NOMO-1 treated with dmso at 0.1 percent for 144 hours (cell line): ENCODE measurements around the gene KLHL12.

Experiments used
- DNase-seq: peaks from one replicate; lab custom pipeline; 2025; ENCODE audit not compliant: unreplicated experiment; lab: John Stamatoyannopoulos, UW

The KLHL12 gene

DNA sequence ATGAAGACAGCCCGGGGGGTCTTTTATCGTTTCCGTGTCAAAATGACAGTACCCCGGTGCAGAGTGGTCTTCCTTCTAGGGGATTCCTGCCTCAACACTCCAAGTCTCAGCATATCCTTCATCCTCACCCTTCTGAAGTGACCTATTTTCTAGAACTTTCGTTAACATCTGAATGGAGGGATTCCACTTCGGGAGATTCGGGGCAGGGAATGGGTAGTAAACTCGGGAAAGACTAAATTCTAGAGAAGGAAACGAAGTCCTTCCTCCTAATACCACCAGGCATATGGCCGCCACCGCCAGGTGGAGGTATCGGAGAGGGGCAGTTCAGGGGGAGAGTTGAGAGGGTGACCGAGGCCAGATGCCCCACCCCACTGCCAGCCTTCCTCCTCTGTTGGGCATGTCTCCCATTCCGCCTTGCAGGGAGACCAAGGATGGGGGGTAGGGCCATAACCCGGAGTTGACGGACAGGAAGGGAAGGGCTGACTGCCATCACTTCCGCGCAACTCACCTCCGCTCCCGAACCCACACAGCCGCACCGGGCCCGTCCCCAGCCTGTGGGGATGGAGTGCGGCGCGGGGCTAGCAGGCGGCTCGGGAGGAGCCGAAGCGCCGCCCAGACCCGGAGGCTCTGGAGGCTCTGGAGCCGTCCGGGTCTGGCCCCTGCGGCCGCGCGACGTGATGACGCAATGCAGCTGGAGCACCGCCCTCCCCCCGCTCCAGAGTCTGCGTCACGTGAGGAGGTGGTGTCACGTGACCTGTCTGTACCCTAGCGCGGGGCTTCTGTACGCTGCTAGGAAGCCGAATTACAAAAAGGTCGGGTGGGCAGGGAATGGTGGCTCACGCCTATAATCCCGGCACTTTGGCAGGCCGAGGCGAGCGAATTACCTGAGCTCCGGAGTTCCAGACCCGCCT, at the start of gene KLHL12:
KLHL12 (minus strand) TSS at position 654 of the 911 bp plus-strand sequence. CDS start 2,072 bp downstream, outside the sequence.
- peak; percentile 92 for DNase-seq

DNA sequence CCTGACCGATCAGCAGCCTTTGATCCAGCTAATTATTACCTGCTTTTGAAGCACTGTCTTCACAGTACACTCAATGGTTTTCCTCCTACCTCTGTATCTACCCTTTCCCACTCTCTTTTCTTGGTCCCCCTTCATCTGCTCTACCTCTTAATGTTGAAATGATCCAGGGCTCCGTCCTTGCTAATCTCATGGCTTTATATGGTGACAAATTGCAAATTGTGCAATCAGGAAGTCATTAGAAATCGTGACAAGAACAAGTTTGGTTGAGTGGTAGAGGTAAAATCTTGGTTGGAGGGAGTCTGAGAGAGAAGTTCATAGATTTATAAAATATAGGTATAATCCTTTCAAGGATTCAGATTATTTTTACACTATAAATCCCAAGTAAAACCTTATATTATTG, 49.6 kb upstream of the KLHL12 start:
- peak; percentile 36 for DNase-seq

- DNase-seq: no peak
These were observed 47.8 kb upstream of the KLHL12 start for GRCh38 chr1:202974856-202975255.

DNA sequence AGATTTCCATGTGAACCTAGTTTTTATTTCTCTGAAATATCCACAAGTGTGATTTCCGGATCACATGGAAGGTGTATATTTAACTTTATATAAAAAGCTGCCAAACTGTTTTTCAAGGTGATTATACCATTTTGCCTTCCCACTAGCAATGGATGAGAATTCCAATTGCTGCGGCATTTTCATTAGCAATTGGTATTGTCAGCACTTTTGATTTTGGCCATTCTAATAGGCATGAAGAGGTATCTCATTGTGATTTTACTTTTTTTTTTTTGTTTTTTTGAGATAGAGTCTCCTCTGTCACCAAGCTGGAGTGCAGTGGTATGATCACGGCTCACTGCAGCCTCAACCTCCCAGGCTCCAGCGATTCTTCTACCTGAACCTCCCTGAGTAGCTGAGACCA, 45.0 kb upstream of the KLHL12 start:
- DNase-seq: no peak

DNA sequence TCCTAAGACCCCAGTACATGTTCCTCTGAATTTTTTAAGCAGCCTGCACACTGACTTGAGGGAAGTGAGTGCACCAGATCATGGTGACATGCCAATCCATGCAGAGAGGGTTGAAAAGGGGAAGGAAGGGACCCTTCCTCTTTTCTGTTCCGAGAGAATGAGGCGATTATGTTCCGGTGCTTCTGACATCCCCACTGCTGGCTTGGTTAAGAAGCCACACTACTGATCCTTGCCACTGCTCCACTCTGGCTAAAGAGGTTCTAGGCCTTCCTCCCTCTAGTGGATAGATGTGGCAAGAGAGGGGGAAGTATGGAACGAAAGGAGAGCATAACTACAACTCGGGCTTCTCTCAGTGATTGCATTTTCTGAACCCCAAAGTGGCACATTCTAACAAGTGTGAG, 41.9 kb upstream of the KLHL12 start:
- DNase-seq: peak; percentile 94

- no peak for DNase-seq
These were observed 41.3 kb upstream of the KLHL12 start for GRCh38 chr1:202968351-202968750.

DNA sequence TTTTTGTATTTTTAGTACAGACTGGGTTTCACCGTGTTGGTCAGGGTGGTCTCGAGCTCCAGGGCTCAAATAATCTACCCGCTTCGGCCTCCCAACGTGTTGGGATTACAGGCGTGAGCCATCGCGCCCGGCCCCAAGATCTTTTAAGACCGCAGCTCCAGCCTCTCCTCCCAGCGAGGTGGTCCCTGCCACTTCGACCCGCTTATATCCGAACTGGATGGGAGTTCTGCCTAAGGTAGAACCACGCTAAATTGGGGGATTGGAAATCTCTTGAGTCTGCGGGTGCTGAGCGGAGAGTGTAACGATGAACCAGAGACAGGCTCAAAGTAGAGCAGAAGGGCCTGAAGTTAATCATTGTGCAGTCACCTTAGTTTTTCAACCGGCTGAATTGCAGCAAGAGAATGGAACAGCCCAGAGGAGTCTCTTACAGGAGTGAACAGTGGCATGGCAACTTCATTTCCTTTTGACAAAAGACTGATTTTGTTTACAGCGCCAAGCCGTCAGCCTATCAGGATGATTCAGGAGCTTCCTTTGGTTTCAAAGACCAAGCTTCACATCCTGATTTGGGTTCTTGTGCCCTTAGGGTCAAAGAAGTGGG, 40.7 kb upstream of the KLHL12 start:
- peak; percentile 18 for DNase-seq

- no peak for DNase-seq
These were observed 39.2 kb upstream of the KLHL12 start for GRCh38 chr1:202966006-202966898.

DNA sequence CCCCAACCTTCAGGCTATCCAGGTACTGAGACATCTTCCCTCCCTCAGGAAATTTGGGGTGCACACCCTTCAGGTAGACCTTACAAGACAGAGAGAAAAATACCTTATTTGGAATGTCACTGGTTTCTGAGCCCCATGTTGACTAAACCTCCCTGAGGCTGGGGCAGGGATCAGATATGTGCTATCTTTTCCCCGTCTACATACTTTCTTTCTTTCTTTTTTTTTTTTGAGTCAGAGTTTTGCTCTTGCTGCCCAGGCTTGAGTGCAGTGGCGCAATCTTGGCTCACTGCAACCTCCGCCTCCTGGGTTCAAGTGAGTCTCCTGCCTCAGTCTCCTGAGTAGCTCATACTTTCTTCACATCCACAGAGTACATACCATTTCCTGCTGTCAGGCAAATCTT, 38.4 kb upstream of the KLHL12 start:
- DNase-seq: no peak

DNA sequence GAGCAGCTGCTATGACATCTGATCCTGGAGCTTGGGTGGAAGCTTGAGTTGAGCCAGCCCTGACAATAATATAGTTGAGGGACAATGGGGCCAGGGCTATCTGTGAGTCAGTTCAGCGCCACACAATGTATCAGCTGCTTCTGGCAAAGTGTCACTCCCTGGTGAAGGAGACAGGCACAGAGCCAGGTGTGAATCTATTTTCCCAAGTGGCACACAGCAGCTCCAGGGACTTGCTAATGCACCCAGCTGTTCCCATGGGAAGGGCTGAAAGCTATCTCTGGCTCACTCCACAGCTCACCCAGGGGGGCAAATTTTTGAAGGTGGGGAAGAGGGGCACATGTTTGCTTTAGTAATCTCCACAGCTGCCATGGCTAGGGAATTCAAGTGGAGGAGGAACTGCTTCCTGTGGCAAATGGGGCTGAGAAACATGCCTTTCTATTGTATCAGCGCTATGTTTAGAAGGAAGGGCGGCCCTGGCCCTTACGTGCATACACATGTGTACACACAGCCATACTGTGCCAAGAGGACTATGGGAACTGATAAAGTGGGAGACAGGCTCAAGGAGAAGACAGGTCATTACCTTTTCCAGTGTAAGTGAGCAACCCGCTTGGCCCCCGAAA, 37.9 kb upstream of the KLHL12 start:
- no peak for DNase-seq

GRCh38 chr1:202961220-202961880, 34.3 kb upstream of the KLHL12 start:
- no peak for DNase-seq

GRCh38 chr1:202959276-202959620, 32.2 kb upstream of the KLHL12 start:
- no peak for DNase-seq

GRCh38 chr1:202958544-202959275, 31.7 kb upstream of the KLHL12 start:
- no peak for DNase-seq

DNA sequence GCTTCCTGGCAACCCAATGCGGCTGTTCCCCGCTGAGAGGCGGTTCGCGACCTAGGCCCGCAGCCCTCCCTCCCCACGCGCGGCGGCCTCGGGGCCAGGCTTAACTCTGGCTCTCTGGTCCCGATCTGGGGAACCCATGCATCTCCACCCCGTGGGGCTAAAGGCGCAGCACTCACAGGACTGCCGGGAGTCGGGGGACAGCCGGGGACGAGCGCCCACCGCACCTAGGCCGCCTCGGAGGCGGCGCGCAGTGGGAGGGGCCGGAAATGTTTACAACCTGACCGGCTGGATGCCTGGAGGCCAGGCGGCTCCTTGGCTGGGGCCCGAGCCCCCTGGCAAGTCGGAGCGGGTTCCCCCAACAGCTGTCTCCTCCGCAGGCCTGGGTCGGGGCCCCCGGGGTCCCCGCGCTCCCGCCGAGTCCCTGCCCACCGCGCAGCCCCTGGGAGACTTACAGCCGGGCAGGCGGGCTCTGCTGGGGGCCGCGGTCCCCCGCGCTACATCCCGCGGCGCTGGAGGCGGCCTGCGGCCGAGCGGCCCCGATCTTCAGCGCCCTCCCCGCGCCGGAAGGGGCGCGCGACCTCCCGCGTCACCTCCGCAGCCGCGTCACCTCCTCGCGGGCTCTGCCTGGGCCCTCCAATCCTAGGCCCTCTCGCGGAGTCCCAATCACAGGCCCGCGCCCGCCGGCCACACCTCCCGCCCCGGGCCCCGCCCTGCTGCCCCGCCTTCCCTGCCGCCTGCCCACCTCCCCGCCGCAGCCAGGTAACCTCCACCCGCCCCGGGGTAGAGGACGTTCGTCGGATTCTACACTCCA, 30.9 kb upstream of the KLHL12 start, which contains the start of gene ADIPOR1:
ADIPOR1 (minus strand) TSS at position 580 of the 811 bp plus-strand sequence. CDS start 7,242 bp downstream, outside the sequence.
- peak; percentile 87 for DNase-seq

- DNase-seq: no peak
These were observed 29.9 kb upstream of the KLHL12 start for GRCh38 chr1:202956969-202957368.

DNA sequence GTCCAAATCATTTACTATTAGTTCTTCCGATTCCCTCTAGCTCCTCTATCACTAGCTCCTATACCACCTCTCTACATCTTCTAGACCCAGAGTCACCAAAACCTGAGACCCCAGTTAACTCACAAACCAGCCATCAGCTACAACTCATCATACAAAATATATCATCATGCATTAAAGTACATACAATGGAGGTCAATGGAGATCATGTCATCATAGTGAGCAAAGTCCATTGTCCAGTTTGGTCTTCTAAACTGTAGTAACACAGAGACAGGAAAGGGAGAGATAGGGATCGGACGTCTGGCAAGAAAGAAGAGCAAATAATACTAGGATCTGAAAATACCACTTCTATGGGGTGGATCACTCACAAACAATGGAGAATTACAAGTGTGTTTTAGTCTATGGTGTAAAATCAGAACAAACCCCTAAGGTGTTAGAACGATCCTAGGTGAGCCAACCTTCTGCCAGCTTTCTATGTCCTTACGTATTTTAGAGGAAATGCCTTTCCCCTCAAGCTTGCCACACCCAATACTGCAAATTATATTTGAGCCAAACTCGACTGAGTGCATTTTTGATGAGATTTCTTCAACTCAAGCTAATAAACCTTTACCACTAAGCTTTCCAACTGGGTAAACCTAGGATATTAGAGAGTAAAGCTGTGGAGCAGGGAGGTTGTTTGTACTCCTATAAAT, 27.2 kb upstream of the KLHL12 start:
- no peak for DNase-seq

DNA sequence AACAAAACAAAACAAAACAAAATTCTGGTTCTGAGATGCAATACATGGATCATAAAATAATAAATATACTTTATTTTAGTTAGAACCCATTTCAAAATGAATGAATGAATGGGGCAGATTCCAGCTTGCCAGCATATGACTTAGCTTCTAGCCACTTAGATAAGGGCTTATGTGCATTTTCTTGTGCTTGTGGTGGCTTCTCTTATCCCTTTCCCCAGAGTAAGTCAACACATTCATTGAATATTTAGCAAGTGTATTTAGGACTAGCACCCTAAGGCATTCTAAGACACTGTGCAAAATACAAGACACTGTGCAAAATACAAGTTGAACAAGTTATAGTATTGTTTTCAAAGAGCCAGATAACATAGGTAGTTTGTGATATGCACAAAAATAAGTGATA, 26.4 kb upstream of the KLHL12 start:
- no peak for DNase-seq

DNA sequence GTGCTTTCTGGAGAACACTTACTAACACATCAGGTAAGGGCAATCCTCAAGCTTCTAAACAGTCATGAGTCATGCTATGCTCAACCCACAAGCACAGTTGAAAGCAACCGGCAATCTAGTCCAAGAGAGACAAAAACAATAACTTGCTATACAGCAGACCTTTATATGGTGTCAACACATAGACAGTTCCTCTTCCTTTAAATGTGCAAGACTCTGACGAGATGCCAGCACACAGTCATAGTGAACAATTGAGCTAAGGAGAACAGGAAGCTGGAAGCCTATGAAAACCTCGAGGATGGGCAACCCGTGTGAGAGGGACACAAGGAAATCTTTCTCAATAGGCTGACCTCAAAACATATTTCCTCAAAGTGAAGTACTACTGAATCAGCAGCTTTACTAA, 25.8 kb upstream of the KLHL12 start:
- DNase-seq: peak; percentile 79
